Astrocyte of the hippocampus (primary cell): ENCODE measurements around the gene MAP2K6.

Source experiments
- DNase-seq: peaks from one replicate; pipeline ENCODE4 v3.0.0; 2011; ENCODE audit warnings: low read depth, low spot score

Gene MAP2K6

DNA sequence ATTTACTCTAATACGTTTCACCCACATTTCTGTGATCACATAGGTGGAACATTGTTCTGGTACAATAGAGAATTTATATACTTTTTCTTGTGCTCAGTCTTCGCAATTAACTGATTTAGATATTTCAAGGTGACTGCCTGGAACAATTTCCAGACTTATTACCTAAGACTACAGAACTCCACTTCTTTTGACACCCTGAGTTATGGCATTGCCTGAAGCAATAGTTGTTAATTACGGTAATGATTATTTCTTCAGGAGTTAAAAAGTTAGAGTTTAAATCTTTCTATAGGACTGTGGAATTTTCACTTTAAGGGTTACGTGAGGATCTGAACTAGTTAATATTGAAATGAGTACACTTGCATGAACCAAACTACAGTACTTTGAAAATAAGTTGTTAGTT is 74.8 kb downstream of the MAP2K6 start:
- DNase-seq, result no peak

DNA sequence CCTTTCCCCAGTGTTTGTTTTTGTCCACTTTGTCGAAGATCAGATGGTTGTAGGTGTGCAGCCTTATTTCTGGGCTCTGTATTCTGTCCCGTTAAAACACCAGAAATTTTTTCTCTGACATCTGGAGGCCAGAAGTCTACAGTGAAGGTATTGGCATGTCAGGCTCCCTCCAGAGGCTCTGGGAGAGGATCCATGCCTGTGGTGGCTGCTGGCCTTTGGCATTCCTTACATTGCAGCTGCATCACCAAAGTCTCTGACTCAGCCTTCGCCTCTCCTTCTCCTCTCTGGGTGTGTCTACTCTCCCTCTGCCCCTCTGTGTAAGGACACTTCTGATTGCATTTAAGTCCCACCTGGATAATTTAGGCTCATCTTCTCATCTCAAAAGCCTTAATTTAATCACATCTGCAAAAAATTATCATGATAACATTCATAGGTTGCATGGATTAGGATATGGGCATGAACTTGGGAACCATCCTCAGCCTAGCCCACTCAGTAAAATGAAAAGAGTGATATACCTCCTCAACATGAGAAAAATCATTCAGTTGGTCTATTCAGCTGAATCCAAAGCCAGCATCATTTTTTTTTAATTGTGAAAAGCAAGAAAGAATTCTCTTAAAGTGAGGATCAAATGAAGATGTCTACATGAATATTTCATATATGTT is 78.0 kb downstream of the MAP2K6 start:
- peak; percentile 85 for DNase-seq

DNA sequence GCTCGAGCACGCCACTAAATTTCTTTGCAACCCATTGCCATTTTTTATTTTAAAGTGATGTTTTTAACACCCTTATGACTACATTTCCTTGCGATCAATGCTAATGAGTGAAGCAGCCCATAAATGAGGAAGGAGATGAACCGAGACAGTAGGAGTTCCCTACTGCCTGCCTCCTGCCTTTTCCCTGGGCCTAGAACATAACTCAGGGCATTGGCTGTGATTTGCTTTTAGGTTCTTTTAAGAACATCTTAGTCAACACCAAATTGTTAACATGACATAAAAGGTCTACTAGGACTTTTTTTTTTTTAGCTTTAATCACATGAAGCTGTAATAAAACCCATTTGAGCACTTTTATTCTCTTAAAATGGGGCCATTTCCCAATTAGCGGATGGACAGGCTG is 81.3 kb downstream of the MAP2K6 start:
- DNase-seq, result no peak

DNA sequence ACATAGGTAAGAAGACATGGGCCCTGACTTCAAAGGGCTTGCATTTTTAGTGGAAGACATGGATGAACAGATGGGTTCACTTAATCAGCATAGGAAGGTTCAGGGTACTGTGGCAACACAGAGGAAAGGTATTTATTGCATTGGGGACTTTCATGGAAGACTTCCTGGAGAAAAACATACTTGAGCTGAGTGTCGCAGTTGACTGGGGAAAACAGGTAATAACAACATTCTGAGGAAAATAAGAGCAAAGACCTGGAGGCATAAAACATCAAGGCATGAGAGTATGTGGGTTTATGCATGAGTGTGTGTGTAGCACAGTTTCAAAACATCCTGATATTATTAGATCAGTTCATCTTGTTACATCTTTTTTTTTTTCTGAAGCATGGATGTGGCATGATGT is 82.7 kb downstream of the MAP2K6 start:
- no peak for DNase-seq

DNA sequence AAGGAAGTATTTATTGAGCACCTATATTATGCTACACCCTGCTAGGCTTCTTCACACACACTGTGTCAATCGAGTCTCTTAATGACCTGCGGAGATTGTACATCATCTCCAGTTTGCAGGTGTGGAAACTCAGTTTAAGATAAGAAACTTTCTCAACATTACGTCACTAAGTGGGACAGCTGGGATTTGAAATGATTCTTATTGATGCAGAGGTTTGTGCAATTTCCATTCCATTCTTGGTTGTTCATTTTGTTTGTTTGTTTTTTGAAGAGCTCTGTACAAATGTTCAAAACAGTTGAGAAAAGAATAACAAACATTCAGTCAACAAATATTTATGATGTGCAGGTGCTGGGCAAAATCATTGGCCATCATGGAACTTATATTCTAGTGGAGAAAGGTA is 84.8 kb downstream of the MAP2K6 start:
- DNase-seq, result no peak

DNA sequence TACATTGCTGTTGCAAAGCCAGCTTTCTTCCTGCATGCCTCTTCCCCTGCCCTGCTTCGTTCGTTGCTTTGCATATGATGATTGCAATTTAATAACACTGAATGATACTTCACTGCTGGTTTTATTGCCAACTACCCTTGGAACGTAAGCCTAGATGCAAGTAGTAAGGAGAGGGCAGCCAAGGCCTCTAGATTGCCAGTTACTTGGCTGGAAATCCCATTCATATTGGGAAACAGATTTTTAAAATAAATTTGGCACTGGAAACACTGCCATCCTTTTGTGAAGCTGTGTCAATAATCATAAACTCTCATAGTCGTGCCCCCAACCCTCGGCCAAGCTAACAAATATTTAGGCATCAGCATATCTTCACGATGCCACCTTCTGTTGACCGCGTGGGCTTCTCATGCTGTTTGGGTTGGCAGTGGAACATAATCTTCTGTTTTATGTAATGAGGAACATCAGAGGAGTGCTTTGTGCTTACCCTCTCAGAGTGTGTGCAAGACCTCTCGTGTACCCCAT is 86.5 kb downstream of the MAP2K6 start:
- no peak for DNase-seq

DNA sequence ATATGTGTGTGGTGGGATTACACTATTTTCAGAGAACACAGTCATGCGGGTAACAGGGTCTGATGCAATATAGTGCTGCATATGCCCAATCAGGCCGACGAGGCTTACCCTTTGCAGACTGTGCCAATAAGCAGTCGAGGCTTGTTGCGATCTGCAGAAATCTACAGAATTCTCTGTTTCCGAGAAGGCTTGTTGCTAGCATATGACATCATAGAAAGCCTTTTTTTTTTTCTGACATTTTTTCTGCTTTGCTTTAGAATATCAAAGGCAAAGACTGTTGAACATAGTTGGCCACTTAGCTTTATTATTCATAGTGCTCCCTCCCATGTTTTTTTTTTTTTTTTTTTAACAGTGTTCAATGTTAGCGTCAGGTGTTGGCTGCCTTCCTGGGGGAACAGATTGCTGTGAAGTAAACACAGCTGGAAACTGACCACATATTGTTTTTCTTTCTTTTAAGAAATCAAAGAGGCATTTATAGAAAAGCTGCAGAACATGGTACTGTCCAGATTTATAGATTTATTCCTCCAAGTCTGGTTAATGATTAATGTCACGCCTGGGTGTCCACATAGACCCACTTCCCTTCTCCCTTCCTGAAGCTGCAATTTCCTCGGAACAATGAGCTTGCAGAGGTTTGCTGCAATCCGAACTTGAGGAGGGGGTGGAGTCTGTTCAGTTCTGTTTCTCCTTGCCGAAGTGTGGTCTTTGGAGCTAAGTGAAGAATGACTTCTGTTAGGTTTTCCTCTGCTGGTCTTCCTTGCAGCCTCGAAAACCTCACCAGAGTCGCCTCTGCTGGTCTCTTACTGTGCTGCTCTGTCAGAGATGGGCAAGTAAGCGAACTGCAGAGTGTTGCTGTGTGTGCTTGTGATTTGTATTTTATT is 87.3 kb downstream of the MAP2K6 start:
- DNase-seq, result peak; percentile 66

DNA sequence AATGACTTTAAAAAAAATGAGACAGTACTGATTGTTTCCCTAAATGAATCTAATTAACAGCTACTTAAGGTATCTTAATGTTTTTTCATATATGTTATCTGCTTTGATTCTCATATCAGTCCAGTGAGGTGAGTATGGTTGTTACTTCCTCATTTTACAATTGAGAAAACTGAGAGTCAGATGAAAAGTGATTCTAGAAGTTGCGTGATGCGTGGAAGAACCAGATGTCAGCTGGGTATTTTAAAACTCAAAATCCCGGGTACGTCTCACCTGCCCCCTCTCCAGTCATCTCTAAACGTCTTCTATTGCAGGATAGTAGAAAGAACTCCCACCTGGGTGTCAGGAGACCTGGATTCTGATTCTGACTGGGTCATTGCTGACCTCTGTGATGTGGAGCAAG is 89.2 kb downstream of the MAP2K6 start:
- no peak for DNase-seq

DNA sequence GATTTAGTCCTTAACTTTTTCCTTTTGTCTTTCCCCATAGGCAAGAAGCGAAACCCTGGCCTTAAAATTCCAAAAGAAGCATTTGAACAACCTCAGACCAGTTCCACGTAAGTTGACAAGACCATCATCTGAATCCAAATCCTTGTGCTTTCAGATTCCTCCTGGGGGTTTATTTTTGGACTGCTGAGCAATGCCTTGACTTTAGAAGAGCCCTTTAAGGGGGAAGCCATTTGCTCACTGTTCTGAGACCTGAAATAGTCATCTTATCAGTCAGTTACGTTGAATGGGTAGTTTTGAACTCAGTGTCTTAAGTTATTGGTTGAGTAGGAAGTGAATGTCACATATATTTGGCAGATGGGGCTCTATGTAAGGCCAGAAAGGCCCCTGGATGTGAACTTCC is 91.2 kb downstream of the MAP2K6 start:
- DNase-seq, result no peak

DNA sequence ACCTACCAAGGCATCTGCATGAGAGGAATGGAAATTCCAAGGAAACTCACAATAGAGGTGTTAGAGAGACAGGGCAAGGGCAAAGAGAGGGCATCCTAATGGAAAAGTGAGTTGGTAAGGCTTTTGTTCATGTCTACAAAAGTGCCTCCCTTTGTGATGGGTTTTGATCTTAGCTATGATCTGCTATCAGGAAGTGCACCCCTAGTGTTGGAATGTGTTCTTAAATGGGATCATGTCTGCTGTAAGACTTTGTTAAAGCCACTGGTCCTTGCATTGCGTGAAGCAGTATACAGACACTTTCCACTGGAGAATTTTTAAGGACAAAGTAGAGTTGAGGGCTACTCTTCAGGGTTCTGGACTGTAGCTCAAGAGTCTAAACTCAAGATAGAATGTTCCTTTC is 92.0 kb downstream of the MAP2K6 start:
- DNase-seq, result no peak

DNA sequence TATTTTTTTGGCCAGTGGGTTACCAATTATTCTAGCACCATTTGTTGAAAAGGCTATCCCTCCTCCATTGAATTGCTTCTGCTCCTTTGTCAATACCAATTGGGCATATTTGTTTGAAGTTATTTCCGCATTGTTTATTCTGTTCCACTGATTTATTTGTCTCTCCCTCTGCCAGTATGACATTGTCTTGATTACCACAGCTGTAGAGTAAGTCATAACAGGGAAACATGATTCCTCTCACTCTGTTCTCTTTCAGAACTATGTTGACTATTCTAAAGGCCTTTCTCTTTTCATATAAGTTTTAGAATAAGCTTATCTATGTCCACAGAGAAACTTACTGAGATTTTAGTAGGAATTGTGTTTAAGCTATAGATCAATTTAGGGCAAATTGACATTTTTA is 94.3 kb downstream of the MAP2K6 start:
- no peak for DNase-seq

DNA sequence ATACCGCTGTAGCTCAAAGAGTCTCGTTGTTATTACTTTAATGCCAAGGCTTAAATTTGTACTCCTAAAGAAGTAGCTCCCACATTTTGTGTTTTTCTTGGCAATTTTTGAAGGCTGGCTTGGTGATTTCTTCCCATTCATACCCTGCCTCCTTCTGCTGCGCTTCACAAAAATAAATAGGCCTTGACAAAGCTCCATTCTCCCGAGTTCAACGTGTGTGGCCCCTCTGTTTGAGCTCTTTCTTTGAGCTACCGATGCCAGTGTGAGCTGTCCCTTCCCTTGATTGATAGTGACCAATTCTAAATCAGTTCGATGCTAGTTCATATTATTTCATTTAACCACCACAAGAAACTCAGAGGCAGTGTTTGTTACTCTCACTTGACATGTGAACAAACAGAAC is 96.8 kb downstream of the MAP2K6 start:
- DNase-seq, result peak; percentile 24

DNA sequence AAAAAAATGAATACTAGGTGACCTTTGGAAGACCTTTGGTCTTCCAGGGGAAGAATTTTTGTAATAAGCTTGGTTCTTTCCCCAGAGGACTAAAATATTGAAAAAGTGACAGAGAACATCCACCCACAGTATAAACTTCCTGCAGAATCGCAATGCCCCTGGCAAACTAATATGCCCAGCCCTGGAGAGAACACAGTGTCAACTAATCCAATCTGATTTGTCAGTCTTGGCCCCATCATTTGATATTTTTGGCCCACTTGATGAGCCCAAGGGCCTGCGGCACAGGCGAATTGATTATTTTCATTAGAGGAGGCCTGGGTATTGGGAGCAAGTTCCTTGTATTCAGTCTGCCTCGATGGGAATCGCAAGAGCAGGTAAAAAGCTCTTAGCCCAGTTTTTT is 98.4 kb downstream of the MAP2K6 start:
- no peak for DNase-seq

DNA sequence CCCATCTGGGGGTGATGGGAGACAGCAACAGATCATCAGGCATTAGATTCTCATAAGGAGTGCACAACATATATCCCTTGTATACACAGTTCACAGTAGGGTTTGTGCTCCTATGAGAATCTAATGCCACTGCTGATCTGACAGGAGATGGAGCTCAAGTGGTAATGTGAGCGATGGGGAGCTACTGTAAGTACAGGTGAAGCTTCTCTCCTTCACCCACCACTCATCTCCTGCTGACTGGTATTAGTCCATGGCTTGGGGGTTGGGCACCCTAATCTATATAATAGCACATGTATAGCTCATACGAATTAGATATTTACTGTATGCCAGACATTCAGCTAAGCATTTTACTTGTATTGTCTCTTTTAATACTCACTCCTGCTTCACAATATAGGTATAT is 101.7 kb downstream of the MAP2K6 start:
- no peak for DNase-seq

DNA sequence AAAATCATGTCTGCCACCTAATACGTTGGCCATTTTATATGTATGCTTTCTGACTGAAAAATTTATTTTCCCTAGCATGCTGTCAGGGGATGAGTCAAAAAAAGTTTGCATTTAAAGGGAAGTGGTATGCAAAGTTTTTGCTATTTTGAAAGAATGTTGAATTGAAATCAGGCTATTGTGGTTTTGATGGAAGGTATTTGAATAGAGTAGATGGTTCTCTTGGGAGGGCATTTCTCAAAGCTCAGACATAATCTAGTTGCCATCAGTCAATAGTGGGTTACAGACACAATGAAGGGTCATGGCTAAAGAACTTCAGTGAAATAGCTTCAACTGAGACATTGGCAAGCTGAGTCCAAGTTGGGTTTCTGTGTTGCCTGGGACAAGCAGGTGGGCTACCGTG is 102.4 kb downstream of the MAP2K6 start:
- peak; percentile 48 for DNase-seq

DNA sequence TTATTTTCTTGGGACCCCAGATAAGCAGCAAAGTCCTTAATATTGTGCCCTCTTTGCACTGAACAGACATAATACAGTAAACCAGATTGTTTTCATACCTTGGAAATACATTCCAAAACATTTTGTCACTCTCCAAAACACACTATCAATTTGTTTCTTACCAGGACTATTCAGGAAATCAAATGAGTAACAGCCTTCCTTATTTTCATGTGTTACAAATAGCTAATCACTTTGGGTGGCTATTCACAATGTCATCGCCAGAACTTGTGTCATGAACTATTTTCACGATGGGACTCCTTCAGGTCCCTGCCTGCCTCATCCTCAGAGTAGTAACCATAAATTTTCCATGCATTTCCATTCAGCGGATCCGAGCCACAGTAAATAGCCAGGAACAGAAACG is 104.5 kb downstream of the MAP2K6 start:
- no peak for DNase-seq

DNA sequence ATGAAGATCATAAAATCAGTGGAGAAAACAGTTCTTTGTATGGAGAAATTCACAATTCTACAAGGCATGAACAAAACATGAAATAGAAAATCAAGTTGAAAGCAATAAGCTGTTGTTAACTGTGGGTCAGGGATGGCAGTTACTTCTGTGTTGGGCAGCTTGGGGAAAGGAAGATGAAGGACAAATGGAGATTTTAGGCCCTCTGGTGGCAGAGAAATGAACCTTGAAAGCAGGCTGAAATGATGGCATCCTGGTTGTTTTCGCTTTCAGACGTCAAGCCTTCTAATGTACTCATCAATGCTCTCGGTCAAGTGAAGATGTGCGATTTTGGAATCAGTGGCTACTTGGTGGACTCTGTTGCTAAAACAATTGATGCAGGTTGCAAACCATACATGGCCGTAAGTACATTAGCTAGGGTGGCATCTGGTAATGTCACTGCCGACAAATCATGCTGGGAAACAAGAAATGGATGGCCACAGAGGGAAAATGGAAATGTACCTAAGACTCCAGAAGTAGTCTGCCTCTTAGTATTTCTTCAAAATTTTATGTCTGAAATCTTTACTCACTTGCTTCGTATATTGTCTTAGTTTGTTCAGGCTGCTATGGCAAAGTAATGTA is 108.9 kb downstream of the MAP2K6 start:
- DNase-seq, result peak; percentile 72

DNA sequence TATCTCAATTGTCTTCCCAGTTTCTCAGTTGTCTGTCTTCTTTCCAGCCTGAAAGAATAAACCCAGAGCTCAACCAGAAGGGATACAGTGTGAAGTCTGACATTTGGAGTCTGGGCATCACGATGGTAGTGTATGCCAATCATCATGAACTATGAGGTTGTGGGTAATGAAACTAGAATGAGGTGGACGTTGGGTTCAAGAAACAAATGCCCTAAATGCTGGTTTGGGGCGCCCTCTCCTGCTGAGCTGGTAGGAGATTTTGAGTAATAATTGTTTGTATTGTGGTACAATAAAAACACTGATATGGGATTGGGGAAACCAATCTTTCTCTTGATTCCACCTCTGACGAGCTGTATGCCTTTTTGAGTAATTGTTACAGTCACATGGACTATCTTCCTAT is 110.4 kb downstream of the MAP2K6 start:
- no peak for DNase-seq

DNA sequence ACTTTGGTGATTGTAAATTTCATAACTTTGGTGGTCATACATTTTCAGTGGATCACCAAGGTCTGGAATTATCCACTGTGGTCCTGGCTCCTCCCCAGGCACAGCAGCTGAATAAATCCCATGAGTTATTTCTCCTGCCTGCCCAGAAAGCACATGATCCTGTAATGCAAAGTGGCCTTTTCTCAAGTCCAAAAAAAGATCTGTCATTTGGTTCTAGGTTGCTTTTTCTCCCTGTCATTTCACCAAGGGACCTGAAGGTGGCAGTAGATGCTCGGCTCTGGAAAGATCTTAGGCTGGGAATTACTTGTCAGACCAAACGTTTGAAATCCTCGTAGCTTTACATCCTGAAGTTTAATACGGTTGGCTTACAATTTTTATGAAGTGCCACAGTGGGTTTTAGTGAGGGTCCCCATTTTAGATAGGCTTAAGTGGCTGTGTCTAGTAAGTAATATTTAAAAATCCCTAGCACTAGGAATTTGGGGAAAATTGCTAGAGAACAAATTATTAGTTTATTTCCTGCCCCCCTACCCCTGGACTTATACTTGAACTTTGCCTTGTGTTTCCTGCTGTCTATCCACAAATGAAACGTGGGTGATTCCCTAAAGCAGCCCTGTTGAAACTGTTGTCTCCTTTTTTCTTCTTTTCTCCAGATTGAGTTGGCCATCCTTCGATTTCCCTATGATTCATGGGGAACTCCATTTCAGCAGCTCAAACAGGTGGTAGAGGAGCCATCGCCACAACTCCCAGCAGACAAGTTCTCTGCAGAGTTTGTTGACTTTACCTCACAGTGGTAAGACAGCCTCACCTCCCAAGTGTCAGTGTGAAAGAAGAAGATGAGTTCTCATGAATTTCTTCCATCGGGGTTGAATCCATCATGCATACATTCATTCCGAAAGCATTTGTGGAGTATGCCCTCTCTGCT is 111.7 kb downstream of the MAP2K6 start:
- peak; percentile 84 for DNase-seq

DNA sequence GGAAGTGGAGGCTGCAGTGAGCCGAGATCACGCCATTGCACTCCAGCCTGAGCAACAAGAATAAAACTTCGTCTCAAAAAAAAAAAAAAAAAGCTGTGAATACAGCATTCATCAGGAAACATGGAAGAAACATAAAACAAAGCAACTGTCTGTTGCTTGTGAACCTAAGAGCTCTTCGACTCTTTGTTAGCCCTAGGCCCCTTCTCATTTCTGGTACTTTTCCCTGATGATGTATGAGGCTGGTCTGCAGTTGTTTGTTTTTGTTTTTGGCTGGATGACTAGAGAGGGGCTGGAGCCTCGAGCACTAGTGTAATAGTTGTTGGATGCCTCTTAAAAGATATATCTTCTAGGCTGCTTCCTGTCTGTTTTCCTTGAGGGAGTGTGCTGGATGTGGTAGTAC is 113.5 kb downstream of the MAP2K6 start:
- no peak for DNase-seq

DNA sequence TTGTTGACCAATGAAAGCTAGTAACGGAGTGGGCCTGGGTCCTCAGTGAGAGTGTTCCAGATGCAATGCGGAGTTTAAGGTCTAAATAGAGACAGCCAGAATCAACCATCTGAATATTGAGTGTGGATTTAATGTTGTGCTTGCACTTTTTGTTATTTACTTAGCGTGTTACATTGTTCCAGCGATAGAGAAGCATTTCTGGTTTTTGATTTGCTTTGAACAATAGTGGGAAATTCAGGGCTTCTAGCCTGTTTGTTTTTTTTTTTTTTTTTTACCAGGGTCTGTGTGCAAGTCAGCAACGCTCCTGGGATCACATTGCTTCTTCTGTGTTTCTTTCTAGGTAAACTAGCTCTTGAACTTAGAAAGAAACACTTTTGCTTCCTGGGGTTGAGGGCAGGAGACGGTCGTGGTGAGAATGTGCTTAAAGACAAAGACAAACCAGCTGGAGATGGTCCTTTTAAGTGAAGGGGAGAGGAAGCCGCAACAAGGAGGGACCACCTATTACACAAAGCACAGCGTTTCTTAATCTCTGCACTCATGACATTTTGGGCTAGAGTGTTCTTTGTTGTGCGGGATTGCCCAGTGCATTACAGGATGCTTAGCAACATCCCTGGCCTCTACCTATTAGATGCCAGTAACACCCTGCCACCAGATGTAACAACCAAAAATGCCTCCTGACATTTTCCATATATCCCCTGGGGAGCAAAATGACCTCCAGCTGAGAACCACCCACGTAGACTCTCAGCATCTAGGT is 119.2 kb downstream of the MAP2K6 start:
- no peak for DNase-seq
